Sigmoid colon (tissue), 7 donors: ENCODE results near the gene PPIP5K2. TPM values are rescaled to one million over a fixed set of nuclear protein-coding genes. Genes with fewer than 3 reads are reported as not detected.
A peak's percentile ranks its signal among the peaks of the same experiment; 100 is the strongest.
"Not testable (repeated sequence)": the region's sequence is repeated elsewhere in the genome, so short reads cannot be mapped to it uniquely, and the experiment has no call there.

ENCODE experiments used
- DNase-seq: peaks from one replicate; pipeline ENCODE4 v3.0.0-alpha.2; 2019
- H3K27ac ChIP-seq, 4 donors: fragments of 200-600 bp; sonication (generic); one replicate each; pipeline ENCODE4 v1.5.1; 2016 to 2019; ENCODE audit warnings: mild to moderate bottlenecking in 1 of 4
- H3K27me3 ChIP-seq, 3 donors: fragments of 200-600 bp; sonication (generic); one replicate each; pipeline ENCODE4 v1.5.1; 2019; ENCODE audit warnings: mild to moderate bottlenecking in 1 of 3
- H3K36me3 ChIP-seq, 4 donors: fragments of 200-600 bp; sonication (generic); one replicate each; pipeline ENCODE4 v1.5.1; 2016 to 2019
- H3K4me1 ChIP-seq, 4 donors: fragments of 200-600 bp; sonication (generic); one replicate each; pipeline ENCODE4 v1.5.1; 2017 to 2019
- H3K4me3 ChIP-seq, 4 donors: fragments of 200-600 bp; sonication (generic); one replicate each; pipeline ENCODE4 v1.5.1; 2017 to 2019; ENCODE audit warnings: mild to moderate bottlenecking in 2 of 4, moderate library complexity in 1 of 4
- H3K9me3 ChIP-seq, 4 donors: fragments of 200-600 bp in 3 of 4; sonication (generic) in 3 of 4; one replicate each; pipeline versions ENCODE4 v1.5.1 to v1.6.1; 2013 to 2019
- CTCF ChIP-seq, 4 experiments: fragments of 450-650 bp in 3 of 4; fragments of 200-600 bp in 1 of 4; IDR thresholded peaks; one replicate each; pipeline ENCODE4 v1.5.1; 2016 to 2019; ENCODE audit warnings: antibody characterized with exemption in 4 of 4, mild to moderate bottlenecking in 3 of 4, moderate library complexity in 2 of 4
- EP300 ChIP-seq, 4 donors: sonication (generic); formaldehyde crosslinking; IDR thresholded peaks; one replicate each; pipeline ENCODE4 v1.6.1; 2017; ENCODE audit warnings: antibody characterized with exemption in 4 of 4
- POLR2A ChIP-seq, 2 donors: fragments of 450-650 bp; IDR thresholded peaks; one replicate each; pipeline ENCODE4 v1.6.1; 2016; ENCODE audit warnings: antibody characterized with exemption in 2 of 2, mild to moderate bottlenecking in 2 of 2, moderate library complexity in 2 of 2
- POLR2AphosphoS5 ChIP-seq, 4 donors: sonication (generic); formaldehyde crosslinking; IDR thresholded peaks; one replicate each; pipeline ENCODE4 v1.6.1; 2017; ENCODE audit warnings: antibody characterized with exemption in 4 of 4
- WGBS, 2 donors: extraction: QIAGEN DNeasy Blood & Tissue Kit; methylation state at CpG; one replicate each; pipeline ENCODE4 v1.1.7; 2013; 5-methylcytosine and 5-hydroxymethylcytosine counted together
- intact Hi-C: fragments of 100-400 bp; cut with DNase I; formaldehyde crosslinking; loops from one replicate; pipeline ENCODE4 v1.15.1; 2023
- polyA plus RNA-seq, 3 donors: library from polyadenylated mRNA; stranded (reverse); fragments of 200-250 nt; gene quantifications; one replicate each; pipeline ENCODE4 v1.2.3, GENCODE V29; 2013
- total RNA-seq, 4 donors: library from RNA; depleted of rRNA; stranded (reverse); fragments of >200 nt; gene quantifications; one replicate each; pipeline ENCODE4 v1.1.0, GENCODE V29; 2016
- donor health status: healthy with polysubstance abuse.
- donor health status: Bipolar disorder and iron deficiency.
- donor health status: healthy.

PPIP5K2 gene
- total and polyA plus RNA-seq, 7 donors, result 20.4 to 34.1 (median 22.8) TPM

GRCh38 chr5:103135461-103135860 is 15.4 kb downstream of the PPIP5K2 start:
- H3K27ac ChIP-seq, result no peak overlapping the region
- no peak for DNase-seq
- no peaks in the 10 kb centered on the region for H3K27me3 ChIP-seq
- 96% methylated on average over 1 of the region's 1 CpG for WGBS, 2 donors
- H3K4me1 ChIP-seq, result no peaks in the 10 kb centered on the region
- intact Hi-C loops, result loop anchor here (5.0 kb wide), 1 partner anchor 553 kb away; no protein-coding TSS in a partner anchor
- TF ChIP-seq EP300 (IDR thresholded peaks at IDR 0.05) (no peak), POLR2AphosphoS5 (IDR thresholded peaks at IDR 0.05) (no peak), POLR2A (IDR thresholded peaks at IDR 0.05) (no peak), CTCF (IDR thresholded peaks at IDR 0.05) (no peak)
- H3K9me3 ChIP-seq, result no peaks in the 10 kb centered on the region
- no peak overlapping the region for H3K4me3 ChIP-seq
- peaks cover 0 to 58% (median 2%) of the 10 kb centered on the region in 4 donors for H3K36me3 ChIP-seq

GRCh38 chr5:103138202-103138690 is 18.1 kb downstream of the PPIP5K2 start:
- no peaks in the 10 kb centered on the region for H3K27me3 ChIP-seq
- no peak overlapping the region for H3K4me3 ChIP-seq
- H3K9me3 ChIP-seq, result no peaks in the 10 kb centered on the region
- no peak for DNase-seq
- H3K27ac ChIP-seq, result no peak overlapping the region
- 23 to 74% methylated on average over 3 of the region's 3 CpGs for WGBS, 2 donors
- no peak for TF ChIP-seq CTCF (IDR thresholded peaks at IDR 0.05)
- TF ChIP-seq POLR2AphosphoS5 (IDR thresholded peaks at IDR 0.05), result no peak
- TF ChIP-seq POLR2A (IDR thresholded peaks at IDR 0.05), result no peak
- no peak for TF ChIP-seq EP300 (IDR thresholded peaks at IDR 0.05)
- no peaks in the 10 kb centered on the region for H3K4me1 ChIP-seq
- peaks cover 0 to 70% (median 2%) of the 10 kb centered on the region in 4 donors for H3K36me3 ChIP-seq
- intact Hi-C loops, result loop anchor here (5.0 kb wide), 1 partner anchor 556 kb away; no protein-coding TSS in a partner anchor

GRCh38 chr5:103139264-103139865 is 19.3 kb downstream of the PPIP5K2 start:
- Histone ChIP-seq H3K4me1 (no peaks in the 10 kb centered on the region), H3K27me3 (no peaks in the 10 kb centered on the region), H3K27ac (no peak overlapping the region), H3K36me3 (peaks cover 0 to 70% (median 2%) of the 10 kb centered on the region in 4 donors), H3K4me3 (no peak overlapping the region), H3K9me3 (no peaks in the 10 kb centered on the region)
- WGBS, 2 donors, result 0 to 5% methylated on average over 2 of the region's 2 CpGs
- TF ChIP-seq CTCF (IDR thresholded peaks at IDR 0.05) (peak; percentile 59 to 84 (median 72)), POLR2AphosphoS5 (IDR thresholded peaks at IDR 0.05) (no peak), EP300 (IDR thresholded peaks at IDR 0.05) (no peak)
- intact Hi-C loops, result loop anchor here (5.0 kb wide), 1 partner anchor 557 kb away; no protein-coding TSS in a partner anchor
- DNase-seq, result peak; percentile 79

GRCh38 chr5:103142132-103142531 is 22.0 kb downstream of the PPIP5K2 start:
- H3K4me3 ChIP-seq, H3K9me3 ChIP-seq, intact Hi-C loops, H3K4me1 ChIP-seq, H3K27ac ChIP-seq, H3K27me3 ChIP-seq: not testable (repeated sequence)
- H3K36me3 ChIP-seq, result peaks cover 0 to 45% (median 2%) of the 10 kb centered on the region in 4 donors
- DNase-seq, result peak; percentile 53
- WGBS, 2 donors, result 97 to 98% methylated on average over 25 of the region's 25 CpGs

GRCh38 chr5:103145196-103145595 is 25.1 kb downstream of the PPIP5K2 start:
- DNase-seq, result no peak
- Histone ChIP-seq H3K36me3 (peaks cover 0 to 35% (median 0%) of the 10 kb centered on the region in 4 donors), H3K27me3 (no peaks in the 10 kb centered on the region), H3K27ac (no peak overlapping the region), H3K4me1 (no peaks in the 10 kb centered on the region), H3K4me3 (no peak overlapping the region), H3K9me3 (no peaks in the 10 kb centered on the region)
- intact Hi-C loops, result no loop called here
- no peak for TF ChIP-seq CTCF (IDR thresholded peaks at IDR 0.05)
- TF ChIP-seq POLR2AphosphoS5 (IDR thresholded peaks at IDR 0.05), result no peak
- TF ChIP-seq EP300 (IDR thresholded peaks at IDR 0.05), result no peak
- no peak for TF ChIP-seq POLR2A (IDR thresholded peaks at IDR 0.05)
